ENCODE results near the gene KANTR.

KANTR gene

GRCh38 chrX:53155512-53156206, 61.7 kb downstream of the KANTR start:
- TF ChIP-seq FOXP2 (optimal IDR thresholded peaks at IDR 0.05; ENCODE audit: borderline replicate concordance, extremely low read depth, extremely low read length, insufficient read depth), result no peak
- no peak for TF ChIP-seq POLR2AphosphoS5 (IDR thresholded peaks at IDR 0.05; ENCODE audit: low read depth, low read length)
- no peak for TF ChIP-seq TAF1 (IDR thresholded peaks at IDR 0.05; ENCODE audit: borderline replicate concordance, insufficient read depth, low read length)

GRCh38 chrX:53156207-53156596, 62.3 kb downstream of the KANTR start:
- TF ChIP-seq FOXP2 (optimal IDR thresholded peaks at IDR 0.05; ENCODE audit: borderline replicate concordance, extremely low read depth, extremely low read length, insufficient read depth) (no peak), POLR2AphosphoS5 (IDR thresholded peaks at IDR 0.05; ENCODE audit: low read depth, low read length) (no peak), TAF1 (IDR thresholded peaks at IDR 0.05; ENCODE audit: borderline replicate concordance, insufficient read depth, low read length) (no peak), SIN3A (IDR thresholded peaks at IDR 0.05; ENCODE audit: borderline replicate concordance, insufficient read depth, low read length) (no peak), REST (IDR thresholded peaks at IDR 0.05; ENCODE audit: insufficient read depth in 1 of 2, low read depth in 2 of 2, low read length in 2 of 2) (no peak)

- TF ChIP-seq TAF1 (IDR thresholded peaks at IDR 0.05; ENCODE audit: borderline replicate concordance, insufficient read depth, low read length) (no peak), REST (IDR thresholded peaks at IDR 0.05; ENCODE audit: insufficient read depth in 1 of 2, low read depth in 2 of 2, low read length in 2 of 2) (no peak), SIN3A (IDR thresholded peaks at IDR 0.05; ENCODE audit: borderline replicate concordance, insufficient read depth, low read length) (no peak), POLR2AphosphoS5 (IDR thresholded peaks at IDR 0.05; ENCODE audit: low read depth, low read length) (no peak), FOXP2 (optimal IDR thresholded peaks at IDR 0.05; ENCODE audit: borderline replicate concordance, extremely low read depth, extremely low read length, insufficient read depth) (no peak)
These were observed 65.2 kb downstream of the KANTR start for GRCh38 chrX:53159184-53159583.

- TF ChIP-seq SIN3A (IDR thresholded peaks at IDR 0.05; ENCODE audit: borderline replicate concordance, insufficient read depth, low read length), result no peak
- TF ChIP-seq REST (IDR thresholded peaks at IDR 0.05; ENCODE audit: insufficient read depth in 1 of 2, low read depth in 2 of 2, low read length in 2 of 2), result no peak
- no peak for TF ChIP-seq POLR2AphosphoS5 (IDR thresholded peaks at IDR 0.05; ENCODE audit: low read depth, low read length)
- TF ChIP-seq TAF1 (IDR thresholded peaks at IDR 0.05; ENCODE audit: borderline replicate concordance, insufficient read depth, low read length), result no peak
- TF ChIP-seq FOXP2 (optimal IDR thresholded peaks at IDR 0.05; ENCODE audit: borderline replicate concordance, extremely low read depth, extremely low read length, insufficient read depth), result no peak
These were observed 66.5 kb downstream of the KANTR start for GRCh38 chrX:53160297-53160983.

- TF ChIP-seq SIN3A (IDR thresholded peaks at IDR 0.05; ENCODE audit: borderline replicate concordance, insufficient read depth, low read length), result no peak
These were observed 69.5 kb downstream of the KANTR start for GRCh38 chrX:53163436-53163835.

GRCh38 chrX:53166103-53166502, 72.2 kb downstream of the KANTR start:
- no peak for TF ChIP-seq TAF1 (IDR thresholded peaks at IDR 0.05; ENCODE audit: borderline replicate concordance, insufficient read depth, low read length)
- TF ChIP-seq FOXP2 (optimal IDR thresholded peaks at IDR 0.05; ENCODE audit: borderline replicate concordance, extremely low read depth, extremely low read length, insufficient read depth), result no peak
- no peak for TF ChIP-seq POLR2AphosphoS5 (IDR thresholded peaks at IDR 0.05; ENCODE audit: low read depth, low read length)
- no peak for TF ChIP-seq SIN3A (IDR thresholded peaks at IDR 0.05; ENCODE audit: borderline replicate concordance, insufficient read depth, low read length)
- no peak for TF ChIP-seq REST (IDR thresholded peaks at IDR 0.05; ENCODE audit: insufficient read depth in 1 of 2, low read depth in 2 of 2, low read length in 2 of 2)

Measured in PFSK-1 (cell line).